ENCODE results near the gene ZBTB7C. TPM values are rescaled to one million over a fixed set of nuclear protein-coding genes. Genes with fewer than 3 reads are reported as not detected.

Gene ZBTB7C
- total and polyA plus RNA-seq, 2 of the 8 experiments (the other 6 are each of a cell fraction or from before 2014, with no cell fraction given) = 0.15 to 0.45 TPM

- TF ChIP-seq SIX5 (IDR thresholded peaks at IDR 0.05; ENCODE audit: low read depth, low read length) (no peak), EZH2 (IDR thresholded peaks at IDR 0.05; ENCODE audit: low read depth, low read length, severe bottlenecking) (no peak), POLR2A (IDR thresholded peaks at IDR 0.05; ENCODE audit: control extremely low read depth in 1 of 2, low read depth in 2 of 2, low read length in 2 of 2) (no peak), SUZ12 (IDR thresholded peaks at IDR 0.05; ENCODE audit: low read length) (no peak), NRF1 (IDR thresholded peaks at IDR 0.05; ENCODE audit: low read depth, low read length) (no peak)
- TF ChIP-seq, protein P1, sequence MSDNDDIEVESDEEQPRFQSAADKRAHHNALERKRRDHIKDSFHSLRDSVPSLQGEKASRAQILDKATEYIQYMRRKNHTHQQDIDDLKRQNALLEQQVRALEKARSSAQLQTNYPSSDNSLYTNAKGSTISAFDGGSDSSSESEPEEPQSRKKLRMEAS (IDR thresholded peaks at IDR 0.05) = no peak
Measured at GRCh38 chr18:48202006-48202348, 207.2 kb downstream of the ZBTB7C start (continued).
